Right forelimb (tissue), 1 donor: ENCODE data around the gene CADPS.

Source experiments
- DNase-seq: peaks from one replicate; pipeline ENCODE4 v3.0.0-alpha.2; 2018

Gene CADPS

GRCh38 chr3:62481962-62482361, 393.3 kb downstream of the CADPS start:
- DNase-seq, result no peak

- DNase-seq, result no peak
Observed at GRCh38 chr3:62480056-62480455, 395.2 kb downstream of the CADPS start.

DNA sequence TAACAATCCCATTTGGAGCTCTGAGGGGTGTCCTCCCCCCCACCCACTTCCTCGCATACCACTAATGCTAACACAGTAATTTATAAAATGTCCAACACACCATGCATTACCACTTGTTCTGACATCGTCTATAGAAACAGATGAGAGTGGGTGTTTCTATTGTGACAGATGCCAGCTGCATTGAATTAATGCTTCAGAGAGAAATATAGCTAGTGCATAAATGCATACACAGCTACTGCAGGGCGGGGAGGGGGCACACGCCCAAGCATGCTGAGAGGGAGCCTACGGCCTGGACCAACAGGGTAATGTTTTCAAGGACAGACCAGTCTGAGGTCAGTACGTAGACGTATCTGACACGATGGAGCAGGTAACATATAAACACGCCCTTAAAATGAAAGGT, 395.9 kb downstream of the CADPS start:
- DNase-seq, result no peak

- DNase-seq, result no peak
Observed at GRCh38 chr3:62475306-62475705, 399.9 kb downstream of the CADPS start.

GRCh38 chr3:62467966-62468722, 407.1 kb downstream of the CADPS start:
- DNase-seq, result no peak

GRCh38 chr3:62462788-62463187, 412.4 kb downstream of the CADPS start:
- no peak for DNase-seq

DNA sequence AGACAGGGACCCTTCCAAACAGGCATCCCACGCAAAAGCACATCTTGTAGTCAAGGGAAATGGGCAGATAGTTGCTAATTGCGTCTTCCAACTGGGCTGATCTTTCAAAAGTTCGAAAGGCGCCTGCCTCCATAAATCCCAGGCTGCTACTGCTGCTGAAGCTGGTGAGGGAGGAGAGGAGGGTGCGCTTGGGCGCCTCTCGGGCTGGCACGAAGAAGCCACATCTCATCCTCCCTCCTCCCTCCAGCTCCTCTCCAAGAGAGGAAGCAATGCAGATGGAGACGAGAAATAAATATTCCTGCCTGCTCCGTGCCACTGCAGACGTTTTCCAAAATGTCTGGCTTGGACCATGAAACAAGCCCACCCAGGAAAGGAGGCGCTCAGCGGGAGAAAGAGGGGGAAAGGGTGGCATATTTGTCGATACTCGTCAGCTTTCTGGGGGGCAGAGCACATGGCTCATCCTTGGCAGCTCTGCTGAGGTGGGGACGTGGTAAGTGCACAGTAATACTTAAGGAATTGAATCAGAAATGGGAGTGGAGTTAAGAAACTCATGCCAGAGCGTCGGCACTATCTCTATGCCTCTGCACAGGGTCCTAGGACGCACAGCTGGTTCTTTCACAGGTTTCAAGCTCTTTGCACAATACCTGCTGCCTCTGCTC, 413.0 kb downstream of the CADPS start:
- DNase-seq, result no peak

GRCh38 chr3:62454916-62455315, 420.3 kb downstream of the CADPS start:
- DNase-seq, result no peak

DNA sequence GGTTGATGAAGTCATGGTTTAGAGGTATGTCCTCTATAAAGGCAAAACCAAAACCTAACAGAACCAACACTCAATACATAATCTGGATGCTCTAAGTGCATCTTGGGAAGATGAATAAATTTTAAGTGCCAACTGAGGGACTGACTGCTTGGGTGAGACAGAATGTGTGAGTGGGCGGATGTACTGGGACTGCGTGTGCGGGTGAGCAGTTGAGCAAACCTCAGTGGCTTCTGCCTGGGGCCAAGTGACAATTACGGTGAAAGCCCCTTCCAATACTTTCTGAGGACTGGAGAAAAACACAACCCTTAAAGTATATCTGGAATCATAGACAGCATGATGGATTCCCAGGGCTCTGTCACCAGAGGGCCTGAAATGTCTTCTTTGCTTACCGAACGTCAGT, 421.8 kb downstream of the CADPS start:
- DNase-seq, result no peak

DNA sequence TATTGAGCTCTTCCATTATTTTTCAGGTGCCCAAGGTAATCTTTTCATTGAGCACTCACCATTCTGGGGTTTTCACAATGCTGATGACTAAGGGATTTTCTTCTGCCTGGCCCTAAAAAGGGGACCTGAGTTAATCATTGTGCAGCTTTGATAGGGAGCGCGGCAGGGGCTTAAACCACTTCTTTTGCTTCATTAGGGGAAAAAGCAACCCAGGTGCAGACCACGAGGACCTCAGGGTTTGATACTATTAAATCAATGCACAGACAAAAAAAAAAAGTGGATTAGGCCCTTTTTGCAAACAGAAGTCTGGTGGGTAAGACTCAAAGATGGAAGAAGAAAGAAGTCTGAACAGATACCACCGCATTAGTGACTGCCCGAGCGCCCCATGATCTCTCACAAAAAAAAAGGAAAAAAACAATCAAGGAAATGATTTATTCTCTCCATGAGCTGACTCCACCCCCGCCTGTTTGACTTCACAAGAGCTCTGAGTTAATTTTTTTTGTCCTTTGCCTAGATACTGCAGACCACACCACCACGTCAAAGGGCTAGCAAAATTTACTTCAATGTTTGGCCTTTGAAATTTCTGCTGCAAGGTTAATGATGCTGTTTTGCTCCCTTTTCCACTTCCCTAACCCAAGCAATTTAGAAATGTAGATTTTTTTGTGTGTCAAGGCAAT, 423.9 kb downstream of the CADPS start:
- DNase-seq, result no peak

GRCh38 chr3:62446337-62446940, 428.8 kb downstream of the CADPS start:
- no peak for DNase-seq

DNA sequence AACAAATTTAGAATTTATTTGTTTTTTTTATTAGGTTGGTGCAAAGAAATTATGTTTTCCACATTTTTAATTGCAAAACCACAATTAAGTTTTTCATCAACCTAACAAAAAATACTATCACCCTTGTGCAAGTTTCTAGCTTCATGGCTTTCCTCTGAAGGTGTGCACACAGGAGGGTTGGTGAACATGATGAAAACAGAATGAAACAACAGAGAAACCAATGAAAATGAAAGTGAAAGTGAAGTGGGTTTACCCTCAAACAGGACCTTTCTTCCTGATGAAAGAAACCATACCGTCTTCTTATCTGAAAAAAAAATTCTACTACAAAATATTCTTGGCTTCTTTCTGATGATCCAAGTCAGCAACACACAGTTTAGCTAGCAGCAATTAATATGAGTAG, 429.9 kb downstream of the CADPS start:
- no peak for DNase-seq

GRCh38 chr3:62439978-62440377, 435.2 kb downstream of the CADPS start:
- no peak for DNase-seq

DNA sequence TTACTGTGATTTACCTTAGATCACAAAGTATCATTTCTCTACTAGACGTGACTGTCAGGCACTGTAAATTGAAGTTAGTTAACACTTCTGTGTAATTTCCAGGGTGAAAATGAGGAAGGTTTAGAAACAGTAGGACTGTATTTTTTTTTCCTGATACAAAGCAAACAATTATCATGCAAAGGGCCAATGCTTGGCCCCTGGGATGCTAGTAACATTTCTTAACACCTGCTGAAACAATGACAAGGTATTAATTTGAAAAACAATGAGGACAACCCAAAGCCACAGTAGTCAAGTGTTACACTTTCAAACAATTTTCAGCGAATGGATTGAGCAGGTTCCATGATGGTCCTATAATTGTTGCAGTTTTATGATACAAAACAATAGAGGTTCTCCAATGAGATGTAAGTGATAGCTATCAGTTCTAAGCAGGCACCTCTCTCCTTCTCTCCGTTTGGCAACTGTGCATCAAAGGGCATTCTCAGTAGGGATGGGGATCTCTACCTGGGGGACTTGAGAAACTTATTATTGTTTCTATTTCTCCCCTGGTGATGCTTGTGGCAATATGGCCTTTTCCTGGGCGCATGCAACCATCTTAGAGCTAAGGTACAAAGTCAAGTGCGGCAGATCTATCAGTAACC, 435.9 kb downstream of the CADPS start:
- DNase-seq, result no peak

DNA sequence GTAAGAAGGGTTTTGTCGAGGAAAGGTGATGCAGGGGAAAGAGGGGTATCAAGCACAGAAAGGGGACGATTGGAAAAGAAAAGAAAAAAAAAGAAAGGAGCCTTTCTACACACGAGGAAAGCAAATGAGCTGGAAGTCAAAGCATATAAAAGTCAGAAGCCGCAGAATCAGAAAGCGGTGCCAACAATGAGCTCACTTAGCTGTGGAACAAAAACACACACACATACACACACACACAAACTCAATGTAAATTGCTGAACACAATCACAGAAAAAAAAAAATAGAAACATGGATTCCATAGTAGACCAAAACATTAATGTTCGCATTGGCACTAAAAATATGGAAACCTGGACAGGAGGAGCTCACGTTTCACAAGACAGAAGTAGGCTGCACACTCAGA, 438.4 kb downstream of the CADPS start:
- no peak for DNase-seq

DNA sequence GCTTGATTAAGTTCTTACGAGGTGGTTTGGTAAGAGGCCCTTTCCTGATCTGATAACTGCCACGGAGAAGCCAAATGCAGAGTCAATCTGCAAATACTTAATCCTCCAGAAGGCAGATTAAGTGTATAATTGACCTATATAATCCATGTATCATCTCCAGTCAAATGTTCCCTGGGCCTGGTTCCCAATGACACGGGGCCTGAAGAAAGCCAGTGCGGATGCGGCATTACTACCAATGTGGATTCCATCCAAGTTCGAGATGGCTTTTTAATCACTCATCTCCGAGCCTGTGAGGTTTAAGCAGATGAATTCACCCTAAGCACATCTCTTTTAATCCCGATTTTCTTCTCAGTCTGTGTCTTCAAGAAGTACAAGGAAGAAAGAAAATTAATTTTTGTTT, 441.8 kb downstream of the CADPS start:
- DNase-seq, result no peak

DNA sequence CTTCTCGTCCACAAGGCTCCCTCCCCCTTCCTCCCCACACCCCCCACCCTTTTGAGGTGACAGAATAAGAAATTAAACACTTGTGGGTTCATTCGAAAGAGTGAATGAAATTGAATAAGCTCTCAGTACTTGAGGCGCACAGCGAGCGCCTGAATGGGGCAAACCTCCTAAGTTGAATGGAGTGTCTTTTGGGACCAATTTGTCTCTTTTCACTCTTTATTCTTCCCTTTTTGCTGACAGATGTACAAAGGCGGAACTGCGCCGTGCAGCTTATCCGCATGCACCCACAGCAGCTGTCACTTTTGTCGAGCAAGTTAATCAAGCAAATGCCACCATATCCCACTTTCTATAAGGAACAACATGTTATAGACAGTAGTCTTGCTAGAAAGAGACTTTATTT, 454.0 kb downstream of the CADPS start:
- DNase-seq, result no peak

GRCh38 chr3:62416144-62416543, 459.1 kb downstream of the CADPS start:
- DNase-seq, result no peak

DNA sequence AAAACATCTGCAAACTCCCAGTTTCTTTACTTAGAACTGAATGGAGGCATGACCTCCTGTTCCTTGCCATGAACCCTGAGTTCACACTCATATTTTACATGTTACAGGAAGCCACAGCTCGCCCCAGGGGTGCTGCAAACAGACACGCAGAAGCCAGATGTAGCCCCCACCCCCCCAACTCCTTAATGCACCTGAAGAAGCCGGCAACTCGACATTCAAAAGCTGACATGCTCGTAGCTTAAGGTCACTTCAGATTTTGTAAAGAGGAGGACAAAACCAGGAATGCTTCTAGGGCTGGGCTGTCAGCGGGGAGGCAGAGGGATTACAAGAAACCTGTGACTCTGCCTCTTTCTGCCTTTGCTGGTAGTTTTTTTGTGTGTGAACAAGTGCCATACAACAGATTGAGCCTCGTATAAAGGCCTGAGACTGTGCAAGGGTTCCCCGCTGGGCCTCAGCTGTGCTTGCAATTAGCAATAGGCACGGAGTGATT, 459.9 kb downstream of the CADPS start:
- no peak for DNase-seq

- DNase-seq, result no peak
Observed at GRCh38 chr3:62414786-62415185, 460.4 kb downstream of the CADPS start.

- DNase-seq, result no peak
Observed at GRCh38 chr3:62413687-62414086, 461.5 kb downstream of the CADPS start.

- DNase-seq, result no peak
Observed at GRCh38 chr3:62406945-62407344, 468.3 kb downstream of the CADPS start.

DNA sequence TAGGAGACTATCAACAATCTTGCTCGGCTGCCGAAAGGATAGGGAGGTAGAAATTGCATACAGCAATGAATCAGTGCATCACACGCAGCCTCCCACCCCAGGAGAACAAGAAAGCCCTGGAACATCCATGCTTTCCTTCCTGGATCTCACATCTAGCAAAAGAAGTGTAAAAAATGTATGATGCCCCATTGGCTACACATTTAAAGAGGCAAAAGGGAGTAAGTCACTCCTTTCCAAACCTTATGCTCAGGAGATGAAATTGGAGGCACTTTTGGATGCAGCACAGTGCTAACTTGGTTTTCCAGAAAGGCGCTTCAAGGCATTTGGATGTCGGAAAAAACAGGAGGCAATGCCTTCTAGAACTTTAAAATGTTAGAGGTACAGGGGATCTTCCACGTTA, 469.6 kb downstream of the CADPS start:
- DNase-seq, result no peak
